HEK293 (cell line): ENCODE data around the gene ACTR1B.

Experiments used
- BCL11A ChIP-seq: fragments of 450-650 bp; formaldehyde crosslinking; IDR thresholded peaks from 2 replicates; pipeline ENCODE4 v1.5.1; 2016; ENCODE audit warnings: low read depth, missing biosample characterization, missing genetic modification characterization
- CTCF ChIP-seq: fragments of 450-650 bp; formaldehyde crosslinking; IDR thresholded peaks from 2 replicates; pipeline ENCODE4 v1.5.1; 2016; ENCODE audit warnings: missing biosample characterization, missing genetic modification characterization
- PBX3 ChIP-seq: sonication (generic); formaldehyde crosslinking; IDR thresholded peaks from 2 replicates; pipeline ENCODE4 v1.8.1; 2022; ENCODE audit warnings: mild to moderate bottlenecking, moderate library complexity, missing genetic modification reagents
- SALL2 ChIP-seq: fragments of 450-650 bp; formaldehyde crosslinking; IDR thresholded peaks from 2 replicates; pipeline ENCODE4 v1.5.0; 2017; ENCODE audit warnings: missing biosample characterization, mild to moderate bottlenecking, missing genetic modification characterization, borderline replicate concordance
- SETDB1 ChIP-seq: IDR thresholded peaks from one replicate; pipeline ENCODE4 v1.6.1; 2017; ENCODE audit warnings: mild to moderate bottlenecking, low read length, moderate library complexity, mixed read lengths; ENCODE audit not compliant: insufficient read length
- SP7 ChIP-seq: fragments of 450-650 bp; formaldehyde crosslinking; IDR thresholded peaks from 2 replicates; pipeline ENCODE4 v1.5.1; 2016; ENCODE audit warnings: missing biosample characterization, missing genetic modification characterization
- YY1 ChIP-seq: fragments of 450-650 bp; formaldehyde crosslinking; IDR thresholded peaks from 2 replicates; pipeline ENCODE4 v1.5.1; 2018; ENCODE audit warnings: missing biosample characterization, missing genetic modification characterization
- ZNF16 ChIP-seq: fragments of 450-650 bp; formaldehyde crosslinking; IDR thresholded peaks from 2 replicates; pipeline ENCODE4 v1.5.1; 2016; ENCODE audit warnings: low read depth, missing biosample characterization, missing genetic modification characterization
- ZNF768 ChIP-seq: fragments of 450-650 bp; formaldehyde crosslinking; IDR thresholded peaks from 2 replicates; pipeline ENCODE4 v1.5.1; 2018; ENCODE audit warnings: missing biosample characterization, mild to moderate bottlenecking, missing genetic modification characterization
- TF ChIP-seq, protein P1 (sequence below): fragments of 450-650 bp; formaldehyde crosslinking; IDR thresholded peaks from 2 replicates; pipeline ENCODE4 v1.5.1; 2016; ENCODE audit warnings: missing biosample characterization, missing genetic modification characterization, low read depth
- TF ChIP-seq, protein P2 (sequence below): fragments of 450-650 bp; formaldehyde crosslinking; IDR thresholded peaks from 2 replicates; pipeline ENCODE4 v1.5.1; 2016; ENCODE audit warnings: missing biosample characterization, missing genetic modification characterization
- TF ChIP-seq, protein P3 (sequence below): fragments of 450-650 bp; formaldehyde crosslinking; IDR thresholded peaks from 2 replicates; pipeline ENCODE4 v1.5.1; 2016; ENCODE audit warnings: missing biosample characterization, missing genetic modification characterization

- TF ChIP-seq SETDB1: no peak
- TF ChIP-seq SALL2 (tag by site-specific recombination): no peak
- no peak for TF ChIP-seq ZNF768
- no peak for TF ChIP-seq CTCF
- no peak for TF ChIP-seq BCL11A (tag by site-specific recombination)
- TF ChIP-seq YY1: no peak
- TF ChIP-seq, protein P1, sequence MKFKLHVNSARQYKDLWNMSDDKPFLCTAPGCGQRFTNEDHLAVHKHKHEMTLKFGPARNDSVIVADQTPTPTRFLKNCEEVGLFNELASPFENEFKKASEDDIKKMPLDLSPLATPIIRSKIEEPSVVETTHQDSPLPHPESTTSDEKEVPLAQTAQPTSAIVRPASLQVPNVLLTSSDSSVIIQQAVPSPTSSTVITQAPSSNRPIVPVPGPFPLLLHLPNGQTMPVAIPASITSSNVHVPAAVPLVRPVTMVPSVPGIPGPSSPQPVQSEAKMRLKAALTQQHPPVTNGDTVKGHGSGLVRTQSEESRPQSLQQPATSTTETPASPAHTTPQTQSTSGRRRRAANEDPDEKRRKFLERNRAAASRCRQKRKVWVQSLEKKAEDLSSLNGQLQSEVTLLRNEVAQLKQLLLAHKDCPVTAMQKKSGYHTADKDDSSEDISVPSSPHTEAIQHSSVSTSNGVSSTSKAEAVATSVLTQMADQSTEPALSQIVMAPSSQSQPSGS: no peak
- TF ChIP-seq PBX3 (CRISPR knock-in tag): no peak
- TF ChIP-seq ZNF16 (tag by site-specific recombination): no peak
- TF ChIP-seq, protein P2, sequence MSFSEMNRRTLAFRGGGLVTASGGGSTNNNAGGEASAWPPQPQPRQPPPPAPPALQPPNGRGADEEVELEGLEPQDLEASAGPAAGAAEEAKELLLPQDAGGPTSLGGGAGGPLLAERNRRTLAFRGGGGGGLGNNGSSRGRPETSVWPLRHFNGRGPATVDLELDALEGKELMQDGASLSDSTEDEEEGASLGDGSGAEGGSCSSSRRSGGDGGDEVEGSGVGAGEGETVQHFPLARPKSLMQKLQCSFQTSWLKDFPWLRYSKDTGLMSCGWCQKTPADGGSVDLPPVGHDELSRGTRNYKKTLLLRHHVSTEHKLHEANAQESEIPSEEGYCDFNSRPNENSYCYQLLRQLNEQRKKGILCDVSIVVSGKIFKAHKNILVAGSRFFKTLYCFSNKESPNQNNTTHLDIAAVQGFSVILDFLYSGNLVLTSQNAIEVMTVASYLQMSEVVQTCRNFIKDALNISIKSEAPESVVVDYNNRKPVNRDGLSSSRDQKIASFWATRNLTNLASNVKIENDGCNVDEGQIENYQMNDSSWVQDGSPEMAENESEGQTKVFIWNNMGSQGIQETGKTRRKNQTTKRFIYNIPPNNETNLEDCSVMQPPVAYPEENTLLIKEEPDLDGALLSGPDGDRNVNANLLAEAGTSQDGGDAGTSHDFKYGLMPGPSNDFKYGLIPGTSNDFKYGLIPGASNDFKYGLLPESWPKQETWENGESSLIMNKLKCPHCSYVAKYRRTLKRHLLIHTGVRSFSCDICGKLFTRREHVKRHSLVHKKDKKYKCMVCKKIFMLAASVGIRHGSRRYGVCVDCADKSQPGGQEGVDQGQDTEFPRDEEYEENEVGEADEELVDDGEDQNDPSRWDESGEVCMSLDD (tag by site-specific recombination): no peak
- TF ChIP-seq, protein P3, sequence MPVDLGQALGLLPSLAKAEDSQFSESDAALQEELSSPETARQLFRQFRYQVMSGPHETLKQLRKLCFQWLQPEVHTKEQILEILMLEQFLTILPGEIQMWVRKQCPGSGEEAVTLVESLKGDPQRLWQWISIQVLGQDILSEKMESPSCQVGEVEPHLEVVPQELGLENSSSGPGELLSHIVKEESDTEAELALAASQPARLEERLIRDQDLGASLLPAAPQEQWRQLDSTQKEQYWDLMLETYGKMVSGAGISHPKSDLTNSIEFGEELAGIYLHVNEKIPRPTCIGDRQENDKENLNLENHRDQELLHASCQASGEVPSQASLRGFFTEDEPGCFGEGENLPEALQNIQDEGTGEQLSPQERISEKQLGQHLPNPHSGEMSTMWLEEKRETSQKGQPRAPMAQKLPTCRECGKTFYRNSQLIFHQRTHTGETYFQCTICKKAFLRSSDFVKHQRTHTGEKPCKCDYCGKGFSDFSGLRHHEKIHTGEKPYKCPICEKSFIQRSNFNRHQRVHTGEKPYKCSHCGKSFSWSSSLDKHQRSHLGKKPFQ (tag by site-specific recombination): no peak
- no peak for TF ChIP-seq SP7 (tag by site-specific recombination)
Measured at GRCh38 chr2:97693476-97693875, 29.6 kb upstream of the ACTR1B start.
